Lower leg skin (tissue), 4 donors: ENCODE results near the gene APCDD1L. TPM values are rescaled to one million over a fixed set of nuclear protein-coding genes. Genes with fewer than 3 reads are reported as not detected.

ENCODE experiments used
- DNase-seq, 2 donors: peaks; one replicate each; pipeline ENCODE4 v3.0.0-alpha.2; 2019; ENCODE audit warnings: low spot score in 2 of 2
- H3K4me3 ChIP-seq: fragments of 200-600 bp; sonication (generic); 2 replicates; pipeline ENCODE4 v1.5.1; 2017; ENCODE audit warnings: mild to moderate bottlenecking, low read depth; ENCODE audit not compliant: poor library complexity, severe bottlenecking
- CTCF ChIP-seq, 3 donors: fragments of 450-650 bp; IDR thresholded peaks; one replicate each; pipeline ENCODE4 v1.5.1; 2016; ENCODE audit warnings: antibody characterized with exemption in 3 of 3, mild to moderate bottlenecking in 3 of 3, moderate library complexity in 2 of 3
- POLR2A ChIP-seq, 2 donors: fragments of 450-650 bp; IDR thresholded peaks; one replicate each; pipeline ENCODE4 v1.6.1; 2016 to 2017; ENCODE audit warnings: antibody characterized with exemption in 2 of 2, mild to moderate bottlenecking in 1 of 2, moderate library complexity in 1 of 2
- WGBS, 2 donors: methylation state at CpG; one replicate each; pipeline ENCODE4 v1.1.5; 2018; 5-methylcytosine and 5-hydroxymethylcytosine counted together
- intact Hi-C: fragments of 100-400 bp; cut with DNase I; formaldehyde crosslinking; loops from one replicate; pipeline ENCODE4 v1.15.0; 2023; ENCODE audit warnings: low total_unique reads
- total RNA-seq, 4 donors: library from RNA; depleted of rRNA; stranded (reverse); fragments of >200 nt; gene quantifications; one replicate each; pipeline ENCODE4 v1.1.0, GENCODE V29; 2016

Gene APCDD1L
- 1 to 10 TPM in 3 of 4 donors, under 1 TPM in 1; 0.49 to 2.4 (median 1.4) TPM for total RNA-seq

GRCh38 chr20:58515233-58516212 lies at the start of gene APCDD1L:
Gene APCDD1L (minus strand): TSS chr20:58515399. CDS start chr20:58514707, 692 bp downstream.
- 18% methylated on average over 23 to 27 of the region's 28 CpGs for WGBS, 2 donors
- peak within 1 kb of the TSS; percentile 0 for H3K4me3 ChIP-seq

GRCh38 chr20:58559368-58559729 lies 44.1 kb upstream of the APCDD1L start:
- no peak for TF ChIP-seq POLR2A (IDR thresholded peaks at IDR 0.05)
- TF ChIP-seq CTCF (IDR thresholded peaks at IDR 0.05), result no peak
- H3K4me3 ChIP-seq, result no peak overlapping the region
- intact Hi-C loops, result no loop called here
- DNase-seq, result no peak
- 90 to 93% methylated on average over 7 of the region's 7 CpGs for WGBS, 2 donors

More at GRCh38 chr20:58515233-58516212, at the start of gene APCDD1L:
- DNase-seq, result peak in 1 of 2 donors; percentile 82
- intact Hi-C loops, result no loop called here
- TF ChIP-seq POLR2A (IDR thresholded peaks at IDR 0.05) (no peak), CTCF (IDR thresholded peaks at IDR 0.05) (no peak)

GRCh38 chr20:58558486-58559367 lies 43.5 kb upstream of the APCDD1L start:
- WGBS, 2 donors, result 78 to 80% methylated on average over 19 of the region's 19 CpGs
- intact Hi-C loops, result no loop called here
- no peak for TF ChIP-seq POLR2A (IDR thresholded peaks at IDR 0.05)
- TF ChIP-seq CTCF (IDR thresholded peaks at IDR 0.05), result no peak
- no peak overlapping the region for H3K4me3 ChIP-seq
- DNase-seq, result no peak

- TF ChIP-seq POLR2A (IDR thresholded peaks at IDR 0.05) (no peak), CTCF (IDR thresholded peaks at IDR 0.05) (no peak)
Observed at GRCh38 chr20:58557733-58558342, 42.6 kb upstream of the APCDD1L start.

GRCh38 chr20:58556961-58557360 lies 41.8 kb upstream of the APCDD1L start:
- 75 to 79% methylated on average over 6 of the region's 6 CpGs for WGBS, 2 donors
- intact Hi-C loops, result no loop called here
- no peak overlapping the region for H3K4me3 ChIP-seq
- no peak for DNase-seq
- no peak for TF ChIP-seq POLR2A (IDR thresholded peaks at IDR 0.05)
- no peak for TF ChIP-seq CTCF (IDR thresholded peaks at IDR 0.05)

More at GRCh38 chr20:58557733-58558342, 42.6 kb upstream of the APCDD1L start:
- 70 to 71% methylated on average over 10 of the region's 10 CpGs for WGBS, 2 donors
- intact Hi-C loops, result no loop called here
- H3K4me3 ChIP-seq, result no peak overlapping the region
- DNase-seq, result no peak
